ENCODE data around the gene ZNF283. TPM values are rescaled to one million over a fixed set of nuclear protein-coding genes. Genes with fewer than 3 reads are reported as not detected.
"Not testable (repeated sequence)": the region's sequence is repeated elsewhere in the genome, so short reads cannot be mapped to it uniquely, and the experiment has no call there.

The ZNF283 gene
- total RNA-seq, 1 experiment from 2014 or later = 12.0 TPM

- H3K4me3 Mint-ChIP-seq (ENCODE audit: unreplicated experiment) = no peak within 1 kb of the TSS
- Histone ChIP-seq H3K36me3 (ENCODE audit: control insufficient read depth, insufficient read depth, low read length) (no peaks in the 10 kb centered on the region), H3K27me3 (replicated peaks; ENCODE audit: control insufficient read depth, insufficient read depth, low read length) (no peaks in the 10 kb centered on the region; the same call in 1 of the 2 replicates), H3K9me3 (no peaks in the 10 kb centered on the region), H3K4me1 (peaks cover 7% of the 10 kb centered on the region; the same call in 1 of the 2 replicates), H3K4me3 (ENCODE audit: low read depth, low read length) (no peak within 1 kb of the TSS)
- H3K27ac Mint-ChIP-seq (ENCODE audit: unreplicated experiment) = no peak within 1 kb of the TSS
- H3K36me3 Mint-ChIP-seq (ENCODE audit: insufficient read depth, unreplicated experiment) = no peaks in the 10 kb centered on the region
- no peak for TF ChIP-seq CTCF (IDR thresholded peaks at IDR 0.05; ENCODE audit: insufficient read depth in 1 of 2, low read depth in 1 of 2, low read length in 1 of 2, severe bottlenecking in 1 of 2, unreplicated experiment in 1 of 2)
- CTCF ChIA-PET = no interaction called here
- intact Hi-C loops (cut with micrococcal nuclease; ENCODE audit: unreplicated experiment) = no loop called here
- no peak for DNase-seq
- H3K9me3 Mint-ChIP-seq (ENCODE audit: unreplicated experiment) = no peaks in the 10 kb centered on the region
- peaks cover 7% of the 10 kb centered on the region for H3K27me3 Mint-ChIP-seq (ENCODE audit: insufficient read depth, unreplicated experiment)
- BruUV-seq (replicated peaks) = no TSS peak
- no peaks in the 10 kb centered on the region for H3K4me1 Mint-ChIP-seq (ENCODE audit: low read depth, unreplicated experiment)
- POLR2A ChIA-PET = no interaction called here
Observed at GRCh38 chr19:43802216-43802951, 24.7 kb upstream of the ZNF283 start, which contains the start of gene LYPD5. TSS of gene LYPD5 (minus strand) at chr19:43802447. CDS start at chr19:43802380, 67 bp downstream.

GRCh38 chr19:43804432-43804831 lies 22.7 kb upstream of the ZNF283 start:
- Mint-ChIP-seq H3K4me1 (ENCODE audit: low read depth, unreplicated experiment) (no peaks in the 10 kb centered on the region), H3K27me3 (ENCODE audit: insufficient read depth, unreplicated experiment) (peaks cover 11% of the 10 kb centered on the region), H3K36me3 (ENCODE audit: insufficient read depth, unreplicated experiment) (no peaks in the 10 kb centered on the region), H3K27ac (ENCODE audit: unreplicated experiment) (no peak overlapping the region), H3K9me3 (ENCODE audit: unreplicated experiment) (no peaks in the 10 kb centered on the region), H3K4me3 (ENCODE audit: unreplicated experiment) (no peak overlapping the region)
- BruUV-seq (replicated peaks) = no TSS peak
- intact Hi-C loops (cut with micrococcal nuclease; ENCODE audit: unreplicated experiment) = no loop called here
- no peaks in the 10 kb centered on the region for H3K36me3 ChIP-seq (ENCODE audit: control insufficient read depth, insufficient read depth, low read length)
- H3K4me3 ChIP-seq (ENCODE audit: low read depth, low read length) = no peak overlapping the region
- H3K27me3 ChIP-seq (replicated peaks; ENCODE audit: control insufficient read depth, insufficient read depth, low read length) = no peaks in the 10 kb centered on the region; the same call in 1 of the 2 replicates
- peaks cover 7% of the 10 kb centered on the region; the same call in 1 of the 2 replicates for H3K4me1 ChIP-seq
- POLR2A ChIA-PET = no interaction called here
- no peak for DNase-seq
- no peaks in the 10 kb centered on the region for H3K9me3 ChIP-seq
- TF ChIP-seq CTCF (IDR thresholded peaks at IDR 0.05; ENCODE audit: insufficient read depth in 1 of 2, low read depth in 1 of 2, low read length in 1 of 2, severe bottlenecking in 1 of 2, unreplicated experiment in 1 of 2) = no peak
- CTCF ChIA-PET = no interaction called here

DNA sequence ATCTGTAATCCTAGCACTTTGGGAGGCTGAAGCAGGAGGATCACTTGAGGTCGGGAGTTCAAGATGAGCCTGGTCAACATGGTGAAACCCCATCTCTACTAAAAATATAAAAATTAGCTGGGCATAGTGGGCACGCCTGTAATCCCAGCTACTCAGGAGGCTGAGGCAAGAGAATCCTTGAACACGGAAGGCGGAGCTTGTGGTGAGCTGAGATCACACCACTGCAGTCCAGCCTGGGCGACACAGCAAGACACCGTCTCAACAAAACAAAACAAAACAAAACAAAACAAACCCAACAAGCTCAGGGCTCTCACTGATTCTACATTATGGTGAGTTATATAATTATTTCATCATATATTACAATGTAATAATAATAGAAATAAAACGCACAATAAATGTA lies 20.7 kb upstream of the ZNF283 start:
- BruUV-seq (replicated peaks); CTCF ChIA-PET: not testable (repeated sequence)

More for the DNA sequence above, 20.7 kb upstream of the ZNF283 start:
- H3K36me3 ChIP-seq (ENCODE audit: control insufficient read depth, insufficient read depth, low read length); H3K27ac Mint-ChIP-seq (ENCODE audit: unreplicated experiment); DNase-seq; H3K4me1 ChIP-seq; H3K36me3 Mint-ChIP-seq (ENCODE audit: insufficient read depth, unreplicated experiment); H3K9me3 ChIP-seq; H3K4me3 ChIP-seq (ENCODE audit: low read depth, low read length); H3K4me1 Mint-ChIP-seq (ENCODE audit: low read depth, unreplicated experiment); H3K4me3 Mint-ChIP-seq (ENCODE audit: unreplicated experiment); POLR2A ChIA-PET; intact Hi-C loops (cut with micrococcal nuclease; ENCODE audit: unreplicated experiment); H3K9me3 Mint-ChIP-seq (ENCODE audit: unreplicated experiment); H3K27me3 ChIP-seq (replicated peaks; ENCODE audit: control insufficient read depth, insufficient read depth, low read length): not testable (repeated sequence)
- peaks cover 11% of the 10 kb centered on the region for H3K27me3 Mint-ChIP-seq (ENCODE audit: insufficient read depth, unreplicated experiment)
